GM23338 (cell line): ENCODE data around the gene SHISA6. TPM values are rescaled to one million over a fixed set of nuclear protein-coding genes. Genes with fewer than 3 reads are reported as not detected.

Source experiments
- ATAC-seq: fragments of 200-7000 bp; cut with Tn5 transposase; 3 replicates; pipeline ENCODE4 v1.9.1; 2020
- DNase-seq: peaks from one replicate; pipeline ENCODE4 v3.0.0-alpha.2; 2015; ENCODE audit warnings: low spot score
- H2AFZ ChIP-seq: fragments of 200-600 bp; sonication (generic); 2 replicates; pipeline ENCODE4 v1.8.0; 2016; ENCODE audit warnings: antibody characterized with exemption, mild to moderate bottlenecking, moderate library complexity
- H3F3A ChIP-seq: fragments of 200-600 bp; sonication (generic); replicated peaks from 2 replicates; pipeline ENCODE4 v1.8.0; 2017; ENCODE audit warnings: antibody characterized with exemption, mixed run types, low read depth
- H3K27ac ChIP-seq: fragments of 200-600 bp; sonication (generic); 2 replicates; pipeline ENCODE4 v1.6.1; 2016; ENCODE audit warnings: low read depth
- H3K27me3 ChIP-seq: fragments of 200-600 bp; sonication (generic); 2 replicates; pipeline ENCODE4 v1.8.0; 2016; ENCODE audit warnings: mild to moderate bottlenecking, mixed run types, moderate library complexity; ENCODE audit not compliant: insufficient read depth
- H3K36me3 ChIP-seq: fragments of 200-600 bp; sonication (generic); 2 replicates; pipeline ENCODE4 v1.8.0; 2016; ENCODE audit warnings: mild to moderate bottlenecking; ENCODE audit not compliant: insufficient read depth
- H3K4me1 ChIP-seq: fragments of 200-600 bp; sonication (generic); 2 replicates; pipeline ENCODE4 v1.8.0; 2016; ENCODE audit warnings: mild to moderate bottlenecking, moderate library complexity; ENCODE audit not compliant: insufficient read depth
- H3K4me2 ChIP-seq: fragments of 200-600 bp; sonication (generic); 2 replicates; pipeline ENCODE4 v1.7.1; 2017; ENCODE audit warnings: mixed run types
- H3K4me3 ChIP-seq: fragments of 200-600 bp; sonication (generic); 2 replicates; pipeline ENCODE4 v1.6.1; 2016; ENCODE audit warnings: mixed run types
- H3K79me2 ChIP-seq: fragments of 200-600 bp; sonication (generic); replicated peaks from 2 replicates; pipeline ENCODE4 v1.8.0; 2017; ENCODE audit warnings: mild to moderate bottlenecking; ENCODE audit not compliant: insufficient read depth
- H3K9me2 ChIP-seq: fragments of 200-600 bp; sonication (generic); 2 replicates; pipeline ENCODE4 v1.8.0; 2017; ENCODE audit not compliant: insufficient read depth
- H4K20me1 ChIP-seq: fragments of 200-600 bp; sonication (generic); replicated peaks from 2 replicates; pipeline ENCODE4 v1.8.0; 2017; ENCODE audit warnings: mild to moderate bottlenecking; ENCODE audit not compliant: insufficient read depth
- H3K27ac Mint-ChIP-seq: 2 replicates; pipeline ENCODE4 v1.8.0; 2020; ENCODE audit warnings: inconsistent platforms, mild to moderate bottlenecking, moderate library complexity, mixed read lengths
- H3K27me3 Mint-ChIP-seq: 3 replicates; pipeline ENCODE4 v1.8.0; 2022; ENCODE audit warnings: low read depth, mild to moderate bottlenecking, moderate library complexity, mixed read lengths, inconsistent platforms; ENCODE audit not compliant: insufficient read depth, poor library complexity
- H3K36me3 Mint-ChIP-seq: 3 replicates; pipeline ENCODE4 v1.8.0; 2021; ENCODE audit warnings: low read depth, mild to moderate bottlenecking, inconsistent platforms, moderate library complexity, mixed read lengths
- H3K4me1 Mint-ChIP-seq: 3 replicates; pipeline ENCODE4 v1.8.0; 2020; ENCODE audit warnings: mild to moderate bottlenecking, inconsistent platforms, mixed read lengths
- H3K4me3 Mint-ChIP-seq: 3 replicates; pipeline ENCODE4 v1.8.0; 2021; ENCODE audit warnings: moderate library complexity, mild to moderate bottlenecking, inconsistent platforms, mixed read lengths
- H3K9me3 Mint-ChIP-seq: 3 replicates; pipeline ENCODE4 v1.8.0; 2020; ENCODE audit warnings: moderate library complexity, mild to moderate bottlenecking, inconsistent platforms, mixed read lengths
- CREB1 ChIP-seq: fragments of 250-450 bp; sonication (Bioruptor Pico); IDR thresholded peaks from 2 replicates; pipeline ENCODE4 v1.5.0; 2020; ENCODE audit warnings: low read depth, mild to moderate bottlenecking, moderate library complexity
- EZH2 ChIP-seq: fragments of 200-600 bp; sonication (generic); IDR thresholded peaks from one replicate; pipeline ENCODE4 v1.8.0; 2017; ENCODE audit warnings: antibody characterized with exemption, mild to moderate bottlenecking, low read depth; ENCODE audit not compliant: unreplicated experiment
- EZH2phosphoT487 ChIP-seq: fragments of 200-600 bp; sonication (generic); IDR thresholded peaks from one replicate; pipeline ENCODE4 v1.8.1; 2018; ENCODE audit warnings: antibody characterized with exemption; ENCODE audit not compliant: unreplicated experiment
- JUNB ChIP-seq: IDR thresholded peaks from one replicate; pipeline ENCODE4 v1.6.1; 2016; ENCODE audit warnings: antibody characterized with exemption; ENCODE audit not compliant: unreplicated experiment
- NANOG ChIP-seq: IDR thresholded peaks from 2 replicates; pipeline ENCODE4 v1.6.1; 2016; ENCODE audit warnings: antibody characterized with exemption, borderline replicate concordance
- POLR2AphosphoS5 ChIP-seq: IDR thresholded peaks from 2 replicates; pipeline ENCODE4 v1.6.1; 2016; ENCODE audit warnings: antibody characterized with exemption, low read depth
- STAT1 ChIP-seq: IDR thresholded peaks from one replicate; pipeline ENCODE4 v1.6.1; 2016; ENCODE audit warnings: antibody characterized with exemption; ENCODE audit not compliant: unreplicated experiment
- ZNF114 ChIP-seq: fragments of 250-450 bp; sonication (Bioruptor Pico); IDR thresholded peaks from 2 replicates; pipeline ENCODE4 v1.5.0; 2020; ENCODE audit warnings: mild to moderate bottlenecking, moderate library complexity
- ZNF331 ChIP-seq: fragments of 250-450 bp; sonication (Bioruptor Pico); IDR thresholded peaks from 2 replicates; pipeline ENCODE4 v1.5.0; 2020; ENCODE audit warnings: low read depth, mild to moderate bottlenecking, moderate library complexity
- polyA plus RNA-seq: library from polyadenylated mRNA; unstranded; fragments of >200 nt; fragmentation: Nextera tagmentation; extraction: Ambion mirVana; gene quantifications from 2 replicates; pipeline ENCODE4 v1.2.1, GENCODE V29; 2016
- total RNA-seq: library from RNA; depleted of rRNA; stranded (reverse); fragments of >200 nt; shearing (Covaris generic); gene quantifications from 2 replicates; pipeline ENCODE4 v1.2.3, GENCODE V29; 2014
- TF ChIP-seq, protein P1 (sequence below): fragments of 250-450 bp; sonication (Bioruptor Pico); IDR thresholded peaks from 2 replicates; pipeline ENCODE4 v1.5.0; 2020; ENCODE audit warnings: mild to moderate bottlenecking, moderate library complexity
- TF ChIP-seq, protein P2 (sequence below): IDR thresholded peaks from one replicate; pipeline ENCODE4 v1.6.1; 2018; ENCODE audit warnings: antibody characterized with exemption; ENCODE audit not compliant: unreplicated experiment
- TF ChIP-seq, protein P3 (sequence below), 2 experiments: fragments of 200-600 bp in 1 of 2; sonication (generic) in 1 of 2; conservative IDR thresholded peaks; 2 replicates each; pipeline versions ENCODE4 v1.5.1 to v1.6.1; 2016 to 2017; ENCODE audit warnings: antibody characterized with exemption in 2 of 2, low read depth in 2 of 2, mild to moderate bottlenecking in 2 of 2, moderate library complexity in 1 of 2
- TF ChIP-seq, protein P4 (sequence below): IDR thresholded peaks from 2 replicates; pipeline ENCODE4 v1.6.1; 2016; ENCODE audit warnings: antibody characterized with exemption

SHISA6 gene
- total and polyA plus RNA-seq, 2 experiments from 2014 or later, result 0.52 TPM; not detected in 1

DNA sequence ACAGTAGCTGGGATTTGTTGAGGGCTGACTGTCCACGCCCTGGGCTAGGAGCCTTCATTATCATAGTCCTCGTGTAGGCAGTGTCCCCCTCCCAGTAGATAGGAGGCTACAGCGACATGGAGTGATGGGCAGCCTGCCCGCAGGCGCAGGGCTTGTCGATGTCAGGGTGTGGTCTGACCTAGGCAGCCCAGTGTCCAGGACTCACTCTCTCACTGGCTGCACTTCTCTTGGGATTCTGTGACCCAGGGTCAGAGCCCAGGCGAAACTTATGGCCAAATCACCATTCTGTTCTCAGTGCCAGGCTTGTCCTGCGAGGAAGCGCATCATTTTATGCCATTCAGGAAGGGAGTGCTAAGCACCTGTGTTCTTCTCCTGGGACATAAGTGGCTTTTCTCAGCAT is 32.6 kb downstream of the SHISA6 start:
- H3K4me3 ChIP-seq, result no peak overlapping the region
- no peaks in the 10 kb centered on the region for H3K9me2 ChIP-seq
- no peaks in the 10 kb centered on the region for H3K27me3 ChIP-seq
- TF ChIP-seq STAT1 (no peak), CREB1 (CRISPR knock-in tag) (no peak), ZNF114 (CRISPR knock-in tag) (no peak), POLR2AphosphoS5 (no peak), ZNF331 (CRISPR knock-in tag) (no peak), EZH2phosphoT487 (no peak), EZH2 (no peak), NANOG (no peak), JUNB (no peak)
- TF ChIP-seq, protein P1, sequence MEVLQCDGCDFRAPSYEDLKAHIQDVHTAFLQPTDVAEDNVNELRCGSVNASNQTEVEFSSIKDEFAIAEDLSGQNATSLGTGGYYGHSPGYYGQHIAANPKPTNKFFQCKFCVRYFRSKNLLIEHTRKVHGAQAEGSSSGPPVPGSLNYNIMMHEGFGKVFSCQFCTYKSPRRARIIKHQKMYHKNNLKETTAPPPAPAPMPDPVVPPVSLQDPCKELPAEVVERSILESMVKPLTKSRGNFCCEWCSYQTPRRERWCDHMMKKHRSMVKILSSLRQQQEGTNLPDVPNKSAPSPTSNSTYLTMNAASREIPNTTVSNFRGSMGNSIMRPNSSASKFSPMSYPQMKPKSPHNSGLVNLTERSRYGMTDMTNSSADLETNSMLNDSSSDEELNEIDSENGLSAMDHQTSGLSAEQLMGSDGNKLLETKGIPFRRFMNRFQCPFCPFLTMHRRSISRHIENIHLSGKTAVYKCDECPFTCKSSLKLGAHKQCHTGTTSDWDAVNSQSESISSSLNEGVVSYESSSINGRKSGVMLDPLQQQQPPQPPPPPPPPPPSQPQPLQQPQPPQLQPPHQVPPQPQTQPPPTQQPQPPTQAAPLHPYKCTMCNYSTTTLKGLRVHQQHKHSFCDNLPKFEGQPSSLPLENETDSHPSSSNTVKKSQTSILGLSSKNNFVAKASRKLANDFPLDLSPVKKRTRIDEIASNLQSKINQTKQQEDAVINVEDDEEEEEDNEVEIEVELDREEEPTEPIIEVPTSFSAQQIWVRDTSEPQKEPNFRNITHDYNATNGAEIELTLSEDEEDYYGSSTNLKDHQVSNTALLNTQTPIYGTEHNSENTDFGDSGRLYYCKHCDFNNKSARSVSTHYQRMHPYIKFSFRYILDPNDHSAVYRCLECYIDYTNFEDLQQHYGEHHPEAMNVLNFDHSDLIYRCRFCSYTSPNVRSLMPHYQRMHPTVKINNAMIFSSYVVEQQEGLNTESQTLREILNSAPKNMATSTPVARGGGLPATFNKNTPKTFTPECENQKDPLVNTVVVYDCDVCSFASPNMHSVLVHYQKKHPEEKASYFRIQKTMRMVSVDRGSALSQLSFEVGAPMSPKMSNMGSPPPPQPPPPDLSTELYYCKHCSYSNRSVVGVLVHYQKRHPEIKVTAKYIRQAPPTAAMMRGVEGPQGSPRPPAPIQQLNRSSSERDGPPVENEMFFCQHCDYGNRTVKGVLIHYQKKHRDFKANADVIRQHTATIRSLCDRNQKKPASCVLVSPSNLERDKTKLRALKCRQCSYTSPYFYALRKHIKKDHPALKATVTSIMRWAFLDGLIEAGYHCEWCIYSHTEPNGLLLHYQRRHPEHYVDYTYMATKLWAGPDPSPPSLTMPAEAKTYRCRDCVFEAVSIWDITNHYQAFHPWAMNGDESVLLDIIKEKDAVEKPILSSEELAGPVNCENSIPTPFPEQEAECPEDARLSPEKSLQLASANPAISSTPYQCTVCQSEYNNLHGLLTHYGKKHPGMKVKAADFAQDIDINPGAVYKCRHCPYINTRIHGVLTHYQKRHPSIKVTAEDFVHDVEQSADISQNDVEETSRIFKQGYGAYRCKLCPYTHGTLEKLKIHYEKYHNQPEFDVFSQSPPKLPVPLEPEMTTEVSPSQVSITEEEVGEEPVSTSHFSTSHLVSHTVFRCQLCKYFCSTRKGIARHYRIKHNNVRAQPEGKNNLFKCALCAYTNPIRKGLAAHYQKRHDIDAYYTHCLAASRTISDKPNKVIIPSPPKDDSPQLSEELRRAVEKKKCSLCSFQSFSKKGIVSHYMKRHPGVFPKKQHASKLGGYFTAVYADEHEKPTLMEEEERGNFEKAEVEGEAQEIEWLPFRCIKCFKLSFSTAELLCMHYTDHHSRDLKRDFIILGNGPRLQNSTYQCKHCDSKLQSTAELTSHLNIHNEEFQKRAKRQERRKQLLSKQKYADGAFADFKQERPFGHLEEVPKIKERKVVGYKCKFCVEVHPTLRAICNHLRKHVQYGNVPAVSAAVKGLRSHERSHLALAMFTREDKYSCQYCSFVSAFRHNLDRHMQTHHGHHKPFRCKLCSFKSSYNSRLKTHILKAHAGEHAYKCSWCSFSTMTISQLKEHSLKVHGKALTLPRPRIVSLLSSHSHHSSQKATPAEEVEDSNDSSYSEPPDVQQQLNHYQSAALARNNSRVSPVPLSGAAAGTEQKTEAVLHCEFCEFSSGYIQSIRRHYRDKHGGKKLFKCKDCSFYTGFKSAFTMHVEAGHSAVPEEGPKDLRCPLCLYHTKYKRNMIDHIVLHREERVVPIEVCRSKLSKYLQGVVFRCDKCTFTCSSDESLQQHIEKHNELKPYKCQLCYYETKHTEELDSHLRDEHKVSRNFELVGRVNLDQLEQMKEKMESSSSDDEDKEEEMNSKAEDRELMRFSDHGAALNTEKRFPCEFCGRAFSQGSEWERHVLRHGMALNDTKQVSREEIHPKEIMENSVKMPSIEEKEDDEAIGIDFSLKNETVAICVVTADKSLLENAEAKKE (CRISPR knock-in tag), result no peak
- TF ChIP-seq, protein P2, sequence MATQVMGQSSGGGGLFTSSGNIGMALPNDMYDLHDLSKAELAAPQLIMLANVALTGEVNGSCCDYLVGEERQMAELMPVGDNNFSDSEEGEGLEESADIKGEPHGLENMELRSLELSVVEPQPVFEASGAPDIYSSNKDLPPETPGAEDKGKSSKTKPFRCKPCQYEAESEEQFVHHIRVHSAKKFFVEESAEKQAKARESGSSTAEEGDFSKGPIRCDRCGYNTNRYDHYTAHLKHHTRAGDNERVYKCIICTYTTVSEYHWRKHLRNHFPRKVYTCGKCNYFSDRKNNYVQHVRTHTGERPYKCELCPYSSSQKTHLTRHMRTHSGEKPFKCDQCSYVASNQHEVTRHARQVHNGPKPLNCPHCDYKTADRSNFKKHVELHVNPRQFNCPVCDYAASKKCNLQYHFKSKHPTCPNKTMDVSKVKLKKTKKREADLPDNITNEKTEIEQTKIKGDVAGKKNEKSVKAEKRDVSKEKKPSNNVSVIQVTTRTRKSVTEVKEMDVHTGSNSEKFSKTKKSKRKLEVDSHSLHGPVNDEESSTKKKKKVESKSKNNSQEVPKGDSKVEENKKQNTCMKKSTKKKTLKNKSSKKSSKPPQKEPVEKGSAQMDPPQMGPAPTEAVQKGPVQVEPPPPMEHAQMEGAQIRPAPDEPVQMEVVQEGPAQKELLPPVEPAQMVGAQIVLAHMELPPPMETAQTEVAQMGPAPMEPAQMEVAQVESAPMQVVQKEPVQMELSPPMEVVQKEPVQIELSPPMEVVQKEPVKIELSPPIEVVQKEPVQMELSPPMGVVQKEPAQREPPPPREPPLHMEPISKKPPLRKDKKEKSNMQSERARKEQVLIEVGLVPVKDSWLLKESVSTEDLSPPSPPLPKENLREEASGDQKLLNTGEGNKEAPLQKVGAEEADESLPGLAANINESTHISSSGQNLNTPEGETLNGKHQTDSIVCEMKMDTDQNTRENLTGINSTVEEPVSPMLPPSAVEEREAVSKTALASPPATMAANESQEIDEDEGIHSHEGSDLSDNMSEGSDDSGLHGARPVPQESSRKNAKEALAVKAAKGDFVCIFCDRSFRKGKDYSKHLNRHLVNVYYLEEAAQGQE, result no peak
- TF ChIP-seq, protein P3, sequence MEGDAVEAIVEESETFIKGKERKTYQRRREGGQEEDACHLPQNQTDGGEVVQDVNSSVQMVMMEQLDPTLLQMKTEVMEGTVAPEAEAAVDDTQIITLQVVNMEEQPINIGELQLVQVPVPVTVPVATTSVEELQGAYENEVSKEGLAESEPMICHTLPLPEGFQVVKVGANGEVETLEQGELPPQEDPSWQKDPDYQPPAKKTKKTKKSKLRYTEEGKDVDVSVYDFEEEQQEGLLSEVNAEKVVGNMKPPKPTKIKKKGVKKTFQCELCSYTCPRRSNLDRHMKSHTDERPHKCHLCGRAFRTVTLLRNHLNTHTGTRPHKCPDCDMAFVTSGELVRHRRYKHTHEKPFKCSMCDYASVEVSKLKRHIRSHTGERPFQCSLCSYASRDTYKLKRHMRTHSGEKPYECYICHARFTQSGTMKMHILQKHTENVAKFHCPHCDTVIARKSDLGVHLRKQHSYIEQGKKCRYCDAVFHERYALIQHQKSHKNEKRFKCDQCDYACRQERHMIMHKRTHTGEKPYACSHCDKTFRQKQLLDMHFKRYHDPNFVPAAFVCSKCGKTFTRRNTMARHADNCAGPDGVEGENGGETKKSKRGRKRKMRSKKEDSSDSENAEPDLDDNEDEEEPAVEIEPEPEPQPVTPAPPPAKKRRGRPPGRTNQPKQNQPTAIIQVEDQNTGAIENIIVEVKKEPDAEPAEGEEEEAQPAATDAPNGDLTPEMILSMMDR (conservative IDR thresholded peaks at IDR 0.05; ENCODE audit: low read depth in 2 of 2), result no peak
- TF ChIP-seq, protein P4, sequence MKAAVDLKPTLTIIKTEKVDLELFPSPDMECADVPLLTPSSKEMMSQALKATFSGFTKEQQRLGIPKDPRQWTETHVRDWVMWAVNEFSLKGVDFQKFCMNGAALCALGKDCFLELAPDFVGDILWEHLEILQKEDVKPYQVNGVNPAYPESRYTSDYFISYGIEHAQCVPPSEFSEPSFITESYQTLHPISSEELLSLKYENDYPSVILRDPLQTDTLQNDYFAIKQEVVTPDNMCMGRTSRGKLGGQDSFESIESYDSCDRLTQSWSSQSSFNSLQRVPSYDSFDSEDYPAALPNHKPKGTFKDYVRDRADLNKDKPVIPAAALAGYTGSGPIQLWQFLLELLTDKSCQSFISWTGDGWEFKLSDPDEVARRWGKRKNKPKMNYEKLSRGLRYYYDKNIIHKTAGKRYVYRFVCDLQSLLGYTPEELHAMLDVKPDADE, result no peak
- H3K79me2 ChIP-seq, result no peaks in the 10 kb centered on the region
- DNase-seq (no peak), ATAC-seq (no peak)
- no peaks in the 10 kb centered on the region for H3K36me3 ChIP-seq
- Mint-ChIP-seq H3K36me3 (peaks cover 25% of the 10 kb centered on the region; the same call in 2 of the 3 replicates), H3K27me3 (peaks cover 4% of the 10 kb centered on the region), H3K4me3 (no peak overlapping the region), H3K9me3 (peaks cover 11% of the 10 kb centered on the region; the same call in 2 of the 3 replicates), H3K27ac (no peak overlapping the region), H3K4me1 (no peaks in the 10 kb centered on the region)
- no peaks in the 10 kb centered on the region for H4K20me1 ChIP-seq
- H3F3A ChIP-seq, result no peaks in the 10 kb centered on the region
- H3K4me1 ChIP-seq, result no peaks in the 10 kb centered on the region
- H3K27ac ChIP-seq, result no peak overlapping the region
- no peak overlapping the region for H3K4me2 ChIP-seq
- no peak overlapping the region for H2AFZ ChIP-seq
